ENCODE results near the gene ARHGEF16. TPM values are rescaled to one million over a fixed set of nuclear protein-coding genes. Genes with fewer than 3 reads are reported as not detected.

The ARHGEF16 gene
- total RNA-seq, 2 donors from 2014 or later = 17.1 to 22.1 TPM

- 58 to 60% methylated on average over 1 to 14 of the region's 17 CpGs for whole genome bisulfite sequencing, 2 donors
- Histone ChIP-seq H3K36me3 (replicated peaks in 1 of 2; ENCODE audit: insufficient read depth in 1 of 2, low read depth in 2 of 2) (no peaks in the 10 kb centered on the region), H3K27me3 (no peaks in the 10 kb centered on the region), H3K27ac (no peak overlapping the region), H3K4me1 (no peaks in the 10 kb centered on the region), H3K9me3 (no peaks in the 10 kb centered on the region), H3K4me3 (no peak overlapping the region)
- ATAC-seq (no peak), DNase-seq (no peak)
- intact Hi-C loops (cut with DNase I) = no loop called here
- TF ChIP-seq POLR2A (IDR thresholded peaks at IDR 0.05) = no peak
- TF ChIP-seq, protein P1, sequence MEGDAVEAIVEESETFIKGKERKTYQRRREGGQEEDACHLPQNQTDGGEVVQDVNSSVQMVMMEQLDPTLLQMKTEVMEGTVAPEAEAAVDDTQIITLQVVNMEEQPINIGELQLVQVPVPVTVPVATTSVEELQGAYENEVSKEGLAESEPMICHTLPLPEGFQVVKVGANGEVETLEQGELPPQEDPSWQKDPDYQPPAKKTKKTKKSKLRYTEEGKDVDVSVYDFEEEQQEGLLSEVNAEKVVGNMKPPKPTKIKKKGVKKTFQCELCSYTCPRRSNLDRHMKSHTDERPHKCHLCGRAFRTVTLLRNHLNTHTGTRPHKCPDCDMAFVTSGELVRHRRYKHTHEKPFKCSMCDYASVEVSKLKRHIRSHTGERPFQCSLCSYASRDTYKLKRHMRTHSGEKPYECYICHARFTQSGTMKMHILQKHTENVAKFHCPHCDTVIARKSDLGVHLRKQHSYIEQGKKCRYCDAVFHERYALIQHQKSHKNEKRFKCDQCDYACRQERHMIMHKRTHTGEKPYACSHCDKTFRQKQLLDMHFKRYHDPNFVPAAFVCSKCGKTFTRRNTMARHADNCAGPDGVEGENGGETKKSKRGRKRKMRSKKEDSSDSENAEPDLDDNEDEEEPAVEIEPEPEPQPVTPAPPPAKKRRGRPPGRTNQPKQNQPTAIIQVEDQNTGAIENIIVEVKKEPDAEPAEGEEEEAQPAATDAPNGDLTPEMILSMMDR (IDR thresholded peaks at IDR 0.05) = no peak
Observed at GRCh38 chr1:3501437-3501836, 47.0 kb downstream of the ARHGEF16 start.

- peak; percentile 81 for ATAC-seq
- H3K4me1 ChIP-seq = no peaks in the 10 kb centered on the region
- TF ChIP-seq POLR2A (IDR thresholded peaks at IDR 0.05) = no peak
- TF ChIP-seq, protein P1 (IDR thresholded peaks at IDR 0.05) = no peak
- H3K27ac ChIP-seq = no peak overlapping the region
- intact Hi-C loops (cut with DNase I) = no loop called here
- DNase-seq = peak; percentile 29 to 72 (median 54)
- H3K9me3 ChIP-seq = no peaks in the 10 kb centered on the region
- H3K27me3 ChIP-seq = no peaks in the 10 kb centered on the region
- H3K4me3 ChIP-seq = no peak overlapping the region
- no peaks in the 10 kb centered on the region for H3K36me3 ChIP-seq (replicated peaks in 1 of 2; ENCODE audit: insufficient read depth in 1 of 2, low read depth in 2 of 2)
- WGBS, 2 donors = 45 to 59% methylated on average over 12 to 21 of the region's 26 CpGs
Observed at GRCh38 chr1:3501856-3502640, 47.6 kb downstream of the ARHGEF16 start.

GRCh38 chr1:3502641-3503524 is 48.4 kb downstream of the ARHGEF16 start:
- ATAC-seq (no peak), DNase-seq (no peak)
- no peaks in the 10 kb centered on the region for H3K9me3 ChIP-seq
- 72 to 85% methylated on average over 3 to 16 of the region's 22 CpGs for WGBS, 2 donors
- TF ChIP-seq, protein P1 (IDR thresholded peaks at IDR 0.05) = no peak
- TF ChIP-seq POLR2A (IDR thresholded peaks at IDR 0.05) = no peak
- H3K4me3 ChIP-seq = no peak overlapping the region
- no peak overlapping the region for H3K27ac ChIP-seq
- no peaks in the 10 kb centered on the region for H3K36me3 ChIP-seq (replicated peaks in 1 of 2; ENCODE audit: insufficient read depth in 1 of 2, low read depth in 2 of 2)
- no peaks in the 10 kb centered on the region for H3K4me1 ChIP-seq
- H3K27me3 ChIP-seq = no peaks in the 10 kb centered on the region
- intact Hi-C loops (cut with DNase I) = no loop called here

DNA sequence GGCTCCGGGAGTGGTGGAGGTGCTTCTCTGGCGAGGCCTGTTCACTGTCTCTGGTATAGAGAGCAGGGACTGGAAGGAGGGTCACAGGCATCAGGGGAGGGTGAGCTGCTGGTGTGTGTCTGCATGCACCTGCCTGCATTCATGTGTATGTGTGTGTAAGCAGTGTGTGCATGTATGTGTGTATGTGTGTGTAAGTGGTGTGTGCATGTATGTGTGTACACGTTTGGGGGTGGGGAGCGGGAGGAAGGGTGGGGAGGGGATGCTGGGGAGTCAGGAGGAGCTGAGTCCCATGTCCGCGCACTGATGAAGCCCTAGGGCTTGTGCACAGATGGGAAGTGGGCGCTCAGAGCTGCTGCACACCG is 49.0 kb downstream of the ARHGEF16 start:
- H3K27ac ChIP-seq = no peak overlapping the region
- no peak for ATAC-seq

DNA sequence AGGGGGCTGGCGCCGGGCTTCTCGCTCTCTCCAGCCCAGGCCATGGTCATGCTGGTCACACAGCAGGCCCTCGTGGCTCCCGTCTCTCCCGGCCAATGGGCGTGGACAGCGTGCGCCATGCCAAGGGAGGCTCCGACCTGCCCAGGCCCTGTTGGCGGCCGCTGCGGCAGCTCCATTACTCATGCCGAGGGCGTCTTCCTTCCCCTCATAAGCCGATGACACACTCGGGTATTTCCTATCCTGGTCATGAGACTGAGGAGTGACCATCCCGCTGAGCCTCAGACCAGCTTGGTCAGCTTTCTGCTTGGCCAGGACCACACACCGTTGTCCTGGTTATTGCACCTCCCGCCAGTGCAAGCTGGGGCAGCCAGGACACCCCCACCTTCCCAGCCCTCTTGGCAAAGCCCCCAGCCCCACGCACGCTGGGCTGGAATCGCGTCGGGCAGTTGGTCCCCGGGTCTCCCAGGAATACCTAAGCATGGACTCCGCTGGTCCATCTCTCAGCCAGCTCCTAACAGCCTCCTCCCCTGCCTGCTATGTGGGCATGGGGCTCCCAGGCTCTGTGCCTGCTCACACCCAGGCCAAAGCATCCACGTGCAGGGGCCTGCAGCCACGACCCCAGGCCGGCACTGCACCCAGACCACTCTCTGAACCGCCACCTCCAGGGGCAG is 49.8 kb downstream of the ARHGEF16 start:
- H3K27ac ChIP-seq = no peak overlapping the region
- DNase-seq = peak in 2 of 4 donors; percentile 31 to 38
- TF ChIP-seq, protein P1 (IDR thresholded peaks at IDR 0.05) = no peak
- TF ChIP-seq POLR2A (IDR thresholded peaks at IDR 0.05) = no peak

More for the DNA sequence above, 49.0 kb downstream of the ARHGEF16 start:
- Histone ChIP-seq H3K36me3 (replicated peaks in 1 of 2; ENCODE audit: insufficient read depth in 1 of 2, low read depth in 2 of 2) (no peaks in the 10 kb centered on the region), H3K9me3 (no peaks in the 10 kb centered on the region), H3K27me3 (no peaks in the 10 kb centered on the region), H3K4me3 (no peak overlapping the region), H3K4me1 (no peaks in the 10 kb centered on the region)
- WGBS, 2 donors = 76 to 86% methylated on average over 8 of the region's 8 CpGs
- intact Hi-C loops (cut with DNase I) = no loop called here
- no peak for DNase-seq
- TF ChIP-seq POLR2A (IDR thresholded peaks at IDR 0.05) = no peak

More for the DNA sequence above, 49.8 kb downstream of the ARHGEF16 start:
- intact Hi-C loops (cut with DNase I) = no loop called here
- peak; percentile 28 for ATAC-seq
- H3K36me3 ChIP-seq (replicated peaks in 1 of 2; ENCODE audit: insufficient read depth in 1 of 2, low read depth in 2 of 2) = no peaks in the 10 kb centered on the region
- 79 to 93% methylated on average over 15 to 30 of the region's 31 CpGs for WGBS, 2 donors
- H3K27me3 ChIP-seq = no peaks in the 10 kb centered on the region
- no peak overlapping the region for H3K4me3 ChIP-seq
- no peaks in the 10 kb centered on the region for H3K9me3 ChIP-seq
- H3K4me1 ChIP-seq = no peaks in the 10 kb centered on the region

All from body of pancreas (tissue), 4 donors.